SU-DHL-6 (cell line): ENCODE data around the gene TMEM143.

Experiments
- CTCF ChIP-seq: fragments of 200-600 bp; sonication (generic); IDR thresholded peaks from one replicate; pipeline ENCODE4 v1.5.1; 2017; ENCODE audit warnings: antibody characterized with exemption, mild to moderate bottlenecking, low read length, moderate library complexity; ENCODE audit not compliant: insufficient read depth, poor library complexity, severe bottlenecking
- EZH2phosphoT487 ChIP-seq: fragments of 200-600 bp; sonication (generic), shearing (Covaris generic); conservative IDR thresholded peaks from 2 replicates; pipeline ENCODE4 v1.6.1; 2018; ENCODE audit warnings: mild to moderate bottlenecking, antibody characterized with exemption, low read length, moderate library complexity, mixed read lengths

- TF ChIP-seq CTCF (peak; percentile 89), EZH2phosphoT487 (no peak)
Measured at GRCh38 chr19:48391100-48392005, 27.6 kb upstream of the TMEM143 start, which contains the start of gene KDELR1.
